B cell (primary cell): Measurements from ENCODE around the gene UCP2.

Experiments used
- CTCF ChIP-seq: fragments of 200-600 bp; IDR thresholded peaks from one replicate; pipeline ENCODE4 v1.8.0; 2022; ENCODE audit warnings: antibody characterized with exemption, mild to moderate bottlenecking
- EZH2 ChIP-seq: IDR thresholded peaks from 2 replicates; pipeline ENCODE4 v1.6.1; 2012; ENCODE audit warnings: borderline replicate concordance, low read depth, mild to moderate bottlenecking, moderate library complexity, low read length; ENCODE audit not compliant: insufficient read depth, poor library complexity, severe bottlenecking

DNA sequence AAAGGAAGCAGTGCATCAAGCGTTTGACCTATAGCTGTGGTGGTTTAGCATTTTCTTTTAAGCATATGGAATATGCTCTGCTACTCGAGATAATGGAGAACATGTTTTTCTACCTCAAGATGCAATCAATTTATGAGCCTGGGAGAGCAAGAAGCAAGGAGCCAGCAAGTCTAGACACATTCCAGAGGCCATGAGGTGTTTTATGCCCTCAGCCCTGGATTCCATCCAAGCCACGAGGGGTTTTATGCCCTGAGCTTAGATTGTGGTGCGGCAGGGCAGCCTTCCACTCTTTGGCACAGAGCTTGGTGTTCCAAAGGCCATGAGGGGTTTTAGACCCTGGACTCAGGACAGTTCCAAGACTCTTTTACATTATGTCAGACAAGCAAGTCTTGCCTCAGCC lies 43.5 kb downstream of the UCP2 start:
- no peak for TF ChIP-seq EZH2
- TF ChIP-seq CTCF, result no peak
